Measurements from ENCODE around the gene ACOX1.

The ACOX1 gene

GRCh38 chr17:75901727-75902126 lies 77.2 kb downstream of the ACOX1 start:
- Histone ChIP-seq H3K4me3 (ENCODE audit: low read depth, low read length) (no peak overlapping the region), H3K27me3 (ENCODE audit: control insufficient read depth, insufficient read depth, low read length) (no peaks in the 10 kb centered on the region), H3K36me3 (ENCODE audit: control insufficient read depth, insufficient read depth, low read length) (peaks cover 48% of the 10 kb centered on the region), H3K4me1 (ENCODE audit: control insufficient read depth, insufficient read depth, low read length) (peaks cover 4% of the 10 kb centered on the region), H3K9ac (ENCODE audit: low read depth, low read length) (no peak overlapping the region), H3K27ac (ENCODE audit: low read depth, low read length) (no peak overlapping the region), H3K9me3 (ENCODE audit: control insufficient read depth, insufficient read depth, low read length) (no peaks in the 10 kb centered on the region)

GRCh38 chr17:75900691-75901533 lies 78.1 kb downstream of the ACOX1 start:
- H3K27ac ChIP-seq (ENCODE audit: low read depth, low read length), result no peak overlapping the region
- H3K4me3 ChIP-seq (ENCODE audit: low read depth, low read length), result no peak overlapping the region
- no peak overlapping the region for H3K9ac ChIP-seq (ENCODE audit: low read depth, low read length)
- peaks cover 4% of the 10 kb centered on the region for H3K4me1 ChIP-seq (ENCODE audit: control insufficient read depth, insufficient read depth, low read length)
- peaks cover 48% of the 10 kb centered on the region for H3K36me3 ChIP-seq (ENCODE audit: control insufficient read depth, insufficient read depth, low read length)
- no peaks in the 10 kb centered on the region for H3K9me3 ChIP-seq (ENCODE audit: control insufficient read depth, insufficient read depth, low read length)
- no peaks in the 10 kb centered on the region for H3K27me3 ChIP-seq (ENCODE audit: control insufficient read depth, insufficient read depth, low read length)

- no peak overlapping the region for H3K9ac ChIP-seq (ENCODE audit: low read depth, low read length)
- H3K27ac ChIP-seq (ENCODE audit: low read depth, low read length), result no peak overlapping the region
- peaks cover 11% of the 10 kb centered on the region for H3K4me1 ChIP-seq (ENCODE audit: control insufficient read depth, insufficient read depth, low read length)
- no peak overlapping the region for H3K4me3 ChIP-seq (ENCODE audit: low read depth, low read length)
- H3K27me3 ChIP-seq (ENCODE audit: control insufficient read depth, insufficient read depth, low read length), result no peaks in the 10 kb centered on the region
- peaks cover 48% of the 10 kb centered on the region for H3K36me3 ChIP-seq (ENCODE audit: control insufficient read depth, insufficient read depth, low read length)
- H3K9me3 ChIP-seq (ENCODE audit: control insufficient read depth, insufficient read depth, low read length), result no peaks in the 10 kb centered on the region
Measured at GRCh38 chr17:75899767-75900468, 79.0 kb downstream of the ACOX1 start.

GRCh38 chr17:75899353-75899752 lies 79.6 kb downstream of the ACOX1 start:
- no peaks in the 10 kb centered on the region for H3K27me3 ChIP-seq (ENCODE audit: control insufficient read depth, insufficient read depth, low read length)
- H3K36me3 ChIP-seq (ENCODE audit: control insufficient read depth, insufficient read depth, low read length), result peaks cover 48% of the 10 kb centered on the region
- no peaks in the 10 kb centered on the region for H3K9me3 ChIP-seq (ENCODE audit: control insufficient read depth, insufficient read depth, low read length)
- no peak overlapping the region for H3K9ac ChIP-seq (ENCODE audit: low read depth, low read length)
- H3K4me1 ChIP-seq (ENCODE audit: control insufficient read depth, insufficient read depth, low read length), result peaks cover 14% of the 10 kb centered on the region
- H3K27ac ChIP-seq (ENCODE audit: low read depth, low read length), result no peak overlapping the region
- no peak overlapping the region for H3K4me3 ChIP-seq (ENCODE audit: low read depth, low read length)

GRCh38 chr17:75898791-75899190 lies 80.2 kb downstream of the ACOX1 start:
- H3K27ac ChIP-seq (ENCODE audit: low read depth, low read length), result no peak overlapping the region
- H3K9me3 ChIP-seq (ENCODE audit: control insufficient read depth, insufficient read depth, low read length), result no peaks in the 10 kb centered on the region
- H3K9ac ChIP-seq (ENCODE audit: low read depth, low read length), result no peak overlapping the region
- peaks cover 48% of the 10 kb centered on the region for H3K36me3 ChIP-seq (ENCODE audit: control insufficient read depth, insufficient read depth, low read length)
- no peak overlapping the region for H3K4me3 ChIP-seq (ENCODE audit: low read depth, low read length)
- peaks cover 19% of the 10 kb centered on the region for H3K4me1 ChIP-seq (ENCODE audit: control insufficient read depth, insufficient read depth, low read length)
- H3K27me3 ChIP-seq (ENCODE audit: control insufficient read depth, insufficient read depth, low read length), result no peaks in the 10 kb centered on the region

GRCh38 chr17:75898065-75898464 lies 80.9 kb downstream of the ACOX1 start:
- Histone ChIP-seq H3K36me3 (ENCODE audit: control insufficient read depth, insufficient read depth, low read length) (peaks cover 48% of the 10 kb centered on the region), H3K4me1 (ENCODE audit: control insufficient read depth, insufficient read depth, low read length) (peaks cover 19% of the 10 kb centered on the region), H3K27ac (ENCODE audit: low read depth, low read length) (peak overlapping the region; percentile 86), H3K27me3 (ENCODE audit: control insufficient read depth, insufficient read depth, low read length) (no peaks in the 10 kb centered on the region), H3K9me3 (ENCODE audit: control insufficient read depth, insufficient read depth, low read length) (no peaks in the 10 kb centered on the region), H3K9ac (ENCODE audit: low read depth, low read length) (no peak overlapping the region), H3K4me3 (ENCODE audit: low read depth, low read length) (no peak overlapping the region)

- Histone ChIP-seq H3K27me3 (ENCODE audit: control insufficient read depth, insufficient read depth, low read length) (no peaks in the 10 kb centered on the region), H3K4me1 (ENCODE audit: control insufficient read depth, insufficient read depth, low read length) (peaks cover 19% of the 10 kb centered on the region), H3K9me3 (ENCODE audit: control insufficient read depth, insufficient read depth, low read length) (no peaks in the 10 kb centered on the region), H3K9ac (ENCODE audit: low read depth, low read length) (no peak overlapping the region; the same call in 1 of the 2 replicates), H3K27ac (ENCODE audit: low read depth, low read length) (peak overlapping the region; percentile 86), H3K4me3 (ENCODE audit: low read depth, low read length) (peak overlapping the region; percentile 94; the same call in 1 of the 2 replicates), H3K36me3 (ENCODE audit: control insufficient read depth, insufficient read depth, low read length) (peaks cover 47% of the 10 kb centered on the region)
Measured at GRCh38 chr17:75897160-75898019, 81.6 kb downstream of the ACOX1 start.

GRCh38 chr17:75896415-75897159 lies 82.4 kb downstream of the ACOX1 start, which contains the start of gene TRIM65:
TRIM65 (minus strand) TSS chr17:75896951; CDS start chr17:75896937, 14 bp downstream.
- no peaks in the 10 kb centered on the region for H3K9me3 ChIP-seq (ENCODE audit: control insufficient read depth, insufficient read depth, low read length)
- H3K4me1 ChIP-seq (ENCODE audit: control insufficient read depth, insufficient read depth, low read length), result peaks cover 19% of the 10 kb centered on the region
- H3K36me3 ChIP-seq (ENCODE audit: control insufficient read depth, insufficient read depth, low read length), result peaks cover 47% of the 10 kb centered on the region
- H3K27me3 ChIP-seq (ENCODE audit: control insufficient read depth, insufficient read depth, low read length), result no peaks in the 10 kb centered on the region
- H3K27ac ChIP-seq (ENCODE audit: low read depth, low read length), result peak within 1 kb of the TSS; percentile 86
- H3K4me3 ChIP-seq (ENCODE audit: low read depth, low read length), result peak within 1 kb of the TSS; percentile 94
- H3K9ac ChIP-seq (ENCODE audit: low read depth, low read length), result peak within 1 kb of the TSS; percentile 93

GRCh38 chr17:75895370-75896155 lies 83.4 kb downstream of the ACOX1 start:
- peak overlapping the region; percentile 94 for H3K4me3 ChIP-seq (ENCODE audit: low read depth, low read length)
- peaks cover 47% of the 10 kb centered on the region for H3K36me3 ChIP-seq (ENCODE audit: control insufficient read depth, insufficient read depth, low read length)
- peak overlapping the region; percentile 51; the same call in 1 of the 2 replicates for H3K9ac ChIP-seq (ENCODE audit: low read depth, low read length)
- no peaks in the 10 kb centered on the region for H3K27me3 ChIP-seq (ENCODE audit: control insufficient read depth, insufficient read depth, low read length)
- no peaks in the 10 kb centered on the region for H3K9me3 ChIP-seq (ENCODE audit: control insufficient read depth, insufficient read depth, low read length)
- H3K27ac ChIP-seq (ENCODE audit: low read depth, low read length), result peak overlapping the region; percentile 34
- peaks cover 19% of the 10 kb centered on the region for H3K4me1 ChIP-seq (ENCODE audit: control insufficient read depth, insufficient read depth, low read length)

All from HUES48 (cell line).